Measurements from ENCODE around the gene SLIT3.

- TF ChIP-seq SP1 (IDR thresholded peaks at IDR 0.05) (no peak), TARDBP (IDR thresholded peaks at IDR 0.05) (no peak), BHLHE40 (IDR thresholded peaks at IDR 0.05; ENCODE audit: borderline replicate concordance) (no peak), SUZ12 (IDR thresholded peaks at IDR 0.05) (no peak), ELF4 (IDR thresholded peaks at IDR 0.05) (no peak), FOXM1 (IDR thresholded peaks at IDR 0.05; ENCODE audit: borderline replicate concordance) (no peak), LEF1 (IDR thresholded peaks at IDR 0.05; ENCODE audit: borderline replicate concordance) (no peak), ARNT (IDR thresholded peaks at IDR 0.05) (no peak), CTBP1 (IDR thresholded peaks at IDR 0.05; ENCODE audit: borderline replicate concordance) (no peak), L3MBTL2 (conservative IDR thresholded peaks at IDR 0.05) (no peak), ZNF384 (IDR thresholded peaks at IDR 0.05) (no peak), FOXK2 (IDR thresholded peaks at IDR 0.05) (no peak)
These were observed 464.2 kb downstream of the SLIT3 start for GRCh38 chr5:168836603-168837231.
